Transverse colon (tissue), 4 donors: ENCODE measurements around the gene CRLF1.

Source experiments
- CTCF ChIP-seq, 5 experiments: fragments of 200-600 bp in 3 of 5; fragments of 450-650 bp in 2 of 5; sonication (generic) in 3 of 5; IDR thresholded peaks; 1 replicate in 2 of 5; 2 replicates in 3 of 5; pipeline ENCODE4 v1.5.1; 2016 to 2017; ENCODE audit warnings: antibody characterized with exemption in 5 of 5, inconsistent platforms in 3 of 5, mild to moderate bottlenecking in 2 of 5, moderate library complexity in 1 of 5
- EP300 ChIP-seq: sonication (generic); formaldehyde crosslinking; IDR thresholded peaks from one replicate; pipeline ENCODE4 v1.6.1; 2017; ENCODE audit warnings: antibody characterized with exemption, low read depth
- POLR2A ChIP-seq: fragments of 450-650 bp; IDR thresholded peaks from one replicate; pipeline ENCODE4 v1.6.1; 2016; ENCODE audit warnings: antibody characterized with exemption, mild to moderate bottlenecking, moderate library complexity
- POLR2AphosphoS5 ChIP-seq, 3 donors: sonication (generic); formaldehyde crosslinking; IDR thresholded peaks; one replicate each; pipeline ENCODE4 v1.6.1; 2016; ENCODE audit warnings: antibody characterized with exemption in 3 of 3

- TF ChIP-seq POLR2A (no peak), POLR2AphosphoS5 (IDR thresholded peaks at IDR 0.05) (no peak), CTCF (IDR thresholded peaks at IDR 0.05) (no peak), EP300 (no peak)
Measured at GRCh38 chr19:18651733-18652132, 45.1 kb upstream of the CRLF1 start.
